GM10248 (cell line): ENCODE measurements around the gene EEF2K.

Experiments used
- CTCF ChIA-PET: fragments of 300-600 bp; sonication (Branson Sonifier 250); formaldehyde crosslinking; extraction: SDS; loops from one replicate; lab custom pipeline; 2021; ENCODE audit warnings: antibody characterized with exemption; lab: Yijun Ruan, JAX
- POLR2A ChIA-PET: fragments of 350-650 bp; sonication (Branson Sonifier 250); formaldehyde crosslinking; extraction: SDS; loops from one replicate; lab custom pipeline; 2020; ENCODE audit warnings: antibody characterized with exemption; lab: Yijun Ruan, JAX
- DNase-seq: peaks from one replicate; pipeline ENCODE4 v3.0.0; 2012; ENCODE audit errors: extremely low spot score
- TF ChIP-seq, protein P1 (sequence below): IDR thresholded peaks from 2 replicates; pipeline ENCODE4 v1.5.1; 2012; ENCODE audit warnings: mild to moderate bottlenecking, low read depth; ENCODE audit errors: extremely low read depth, missing control alignments, control extremely low read depth

The EEF2K gene

DNA sequence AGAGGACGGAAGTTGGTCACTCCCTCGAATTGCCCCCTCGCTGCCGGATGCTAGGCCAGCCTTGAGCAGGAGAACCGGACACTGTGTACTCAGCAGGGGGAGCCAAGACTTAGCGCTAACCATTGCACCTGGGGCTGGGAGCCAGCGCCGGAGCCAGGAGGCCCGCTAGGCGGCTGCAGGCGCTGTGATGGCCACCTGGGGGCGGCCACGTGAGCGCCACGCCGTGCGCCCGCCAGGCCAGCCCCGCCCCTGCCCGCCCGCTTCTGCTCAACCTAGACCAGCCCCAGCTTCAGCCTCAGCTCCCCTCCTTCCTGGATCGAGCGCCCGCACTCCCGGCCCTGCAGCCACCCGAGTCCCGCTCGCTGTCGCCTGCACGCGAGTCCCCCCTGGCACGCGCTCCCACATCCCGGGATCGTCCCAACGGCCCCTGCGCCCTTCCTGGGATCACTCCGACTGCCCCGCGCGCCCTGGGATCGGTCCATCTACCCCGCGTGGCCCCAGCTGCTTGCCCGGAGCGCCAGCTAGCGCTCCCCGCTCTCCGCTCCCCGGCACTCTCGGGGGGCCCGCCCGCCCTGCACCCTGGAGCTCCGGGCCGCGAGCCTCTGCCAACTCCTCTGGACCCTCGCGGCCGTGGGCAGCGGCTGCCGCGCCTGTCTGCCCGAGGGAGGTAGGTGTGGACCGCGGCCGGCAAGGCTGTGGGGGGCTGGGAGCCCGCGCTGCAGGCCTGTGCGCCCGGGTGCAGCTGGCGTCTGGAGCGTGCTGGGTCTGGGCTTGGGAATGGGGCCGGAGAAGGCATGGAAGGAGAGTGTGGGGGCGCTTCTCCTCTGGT is at the start of gene EEF2K:
EEF2K (plus strand) TSS at position 266 of the 829 bp plus-strand sequence. CDS start 19,452 bp downstream, outside the sequence.
- ChIA-PET CTCF (interaction anchor here (0.9 to 8.0 kb wide), 9 partner anchors 9 to 94 kb away, joined by 3 to 77 read pairs (median 10); partner anchors contain the start of gene POLR3E), POLR2A (interaction anchor here (1.9 kb wide), 1 partner anchor 11 kb away, joined by 16 read pairs; no protein-coding TSS in a partner anchor)
- peak; percentile 93 for DNase-seq
- TF ChIP-seq, protein P1, sequence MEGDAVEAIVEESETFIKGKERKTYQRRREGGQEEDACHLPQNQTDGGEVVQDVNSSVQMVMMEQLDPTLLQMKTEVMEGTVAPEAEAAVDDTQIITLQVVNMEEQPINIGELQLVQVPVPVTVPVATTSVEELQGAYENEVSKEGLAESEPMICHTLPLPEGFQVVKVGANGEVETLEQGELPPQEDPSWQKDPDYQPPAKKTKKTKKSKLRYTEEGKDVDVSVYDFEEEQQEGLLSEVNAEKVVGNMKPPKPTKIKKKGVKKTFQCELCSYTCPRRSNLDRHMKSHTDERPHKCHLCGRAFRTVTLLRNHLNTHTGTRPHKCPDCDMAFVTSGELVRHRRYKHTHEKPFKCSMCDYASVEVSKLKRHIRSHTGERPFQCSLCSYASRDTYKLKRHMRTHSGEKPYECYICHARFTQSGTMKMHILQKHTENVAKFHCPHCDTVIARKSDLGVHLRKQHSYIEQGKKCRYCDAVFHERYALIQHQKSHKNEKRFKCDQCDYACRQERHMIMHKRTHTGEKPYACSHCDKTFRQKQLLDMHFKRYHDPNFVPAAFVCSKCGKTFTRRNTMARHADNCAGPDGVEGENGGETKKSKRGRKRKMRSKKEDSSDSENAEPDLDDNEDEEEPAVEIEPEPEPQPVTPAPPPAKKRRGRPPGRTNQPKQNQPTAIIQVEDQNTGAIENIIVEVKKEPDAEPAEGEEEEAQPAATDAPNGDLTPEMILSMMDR, result peak; percentile 87

GRCh38 chr16:22161401-22161800 is 44.7 kb upstream of the EEF2K start:
- ChIA-PET POLR2A (no interaction called here), CTCF (no interaction called here)
- TF ChIP-seq, protein P1, result no peak
- no peak for DNase-seq

DNA sequence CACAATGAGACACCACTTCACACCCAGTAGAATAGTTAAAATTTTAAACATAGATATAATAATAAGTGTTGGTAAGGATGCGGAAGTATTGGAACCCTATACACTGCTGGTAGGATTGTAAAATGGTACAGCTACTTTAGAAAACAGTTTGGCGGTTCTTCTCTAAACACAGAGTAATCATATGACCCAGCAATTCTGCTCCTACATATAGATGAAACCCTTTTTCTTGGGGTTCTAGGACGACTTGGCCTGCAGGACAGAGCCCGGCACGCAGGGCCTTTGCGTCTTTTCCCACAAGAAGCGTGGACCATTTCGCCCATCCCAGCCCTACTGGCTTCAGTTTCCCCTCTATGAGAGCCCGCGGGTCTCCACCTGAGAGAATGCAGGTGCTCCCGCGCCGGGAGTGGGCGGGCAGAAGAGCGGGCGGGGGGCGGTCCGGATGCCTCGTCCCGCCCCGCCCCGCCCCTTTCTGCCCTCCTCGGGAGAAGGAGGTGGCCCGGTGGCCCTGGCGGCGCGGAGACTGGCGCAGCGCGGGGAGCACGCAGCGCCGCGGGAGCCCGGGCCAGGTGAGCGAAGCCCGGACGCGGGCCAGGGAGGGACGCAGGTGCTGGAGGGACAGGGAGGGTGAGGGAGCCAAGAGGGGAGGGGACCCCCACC is 44.0 kb upstream of the EEF2K start, which contains the start of gene SDR42E2:
SDR42E2 (plus strand) TSS at position 508 of the 657 bp plus-strand sequence. CDS start 3,077 bp downstream, outside the sequence.
- ChIA-PET CTCF (interaction anchor here (1.4 kb wide), 1 partner anchor 63 kb away, joined by 3 read pairs; no protein-coding TSS in a partner anchor), POLR2A (no interaction called here)
- TF ChIP-seq, protein P1, result no peak
- peak; percentile 45 for DNase-seq

DNA sequence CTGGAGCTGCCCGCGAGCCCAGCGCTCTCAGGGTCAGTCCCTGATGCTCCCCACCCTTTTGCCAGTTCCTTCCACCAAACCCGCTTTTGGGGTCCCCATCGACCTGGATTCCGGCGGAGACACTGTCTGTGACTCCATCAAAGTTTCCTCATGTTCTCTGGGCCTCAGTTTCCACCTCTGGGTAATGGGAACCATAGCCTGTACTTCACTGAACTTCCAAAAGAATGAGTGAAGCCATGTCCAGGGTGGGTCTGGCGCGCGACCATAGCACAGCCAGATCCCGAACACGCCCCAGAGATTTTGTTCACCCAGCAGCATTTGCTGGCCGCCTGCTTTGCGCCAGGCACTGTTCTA is 43.4 kb upstream of the EEF2K start:
- ChIA-PET POLR2A (no interaction called here), CTCF (interaction anchor here (1.4 kb wide), 1 partner anchor 64 kb away, joined by 3 read pairs; no protein-coding TSS in a partner anchor)
- TF ChIP-seq, protein P1, result no peak
- no peak for DNase-seq

DNA sequence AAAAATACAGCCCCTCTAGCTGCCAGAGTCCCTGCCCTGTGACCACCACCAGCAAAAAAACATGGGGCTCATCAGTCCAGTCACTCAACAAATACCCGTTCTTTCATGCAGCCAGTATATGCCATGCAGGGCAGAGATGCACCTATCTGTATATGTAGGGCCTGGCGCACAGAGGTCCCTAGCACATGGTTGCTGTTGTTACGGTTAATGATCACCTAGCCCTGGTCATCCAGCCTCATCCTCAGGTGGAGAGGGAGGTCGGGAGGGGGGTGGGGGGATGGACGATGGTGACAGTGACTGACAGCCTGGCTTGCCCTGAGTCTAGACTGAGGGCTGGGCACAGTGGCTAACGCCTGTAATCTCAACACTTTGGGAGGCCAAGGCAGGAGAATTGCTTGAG is 42.3 kb upstream of the EEF2K start:
- TF ChIP-seq, protein P1, result no peak
- POLR2A ChIA-PET, result no interaction called here
- no peak for DNase-seq
- CTCF ChIA-PET, result interaction anchor here (1.4 kb wide), 2 partner anchors 9 to 65 kb away, joined by 3 read pairs; no protein-coding TSS in a partner anchor

- TF ChIP-seq, protein P1, result no peak
- ChIA-PET POLR2A (no interaction called here), CTCF (interaction anchor here (0.6 to 1.4 kb wide), 3 partner anchors 10 to 87 kb away, joined by 3 to 4 read pairs (median 3); no protein-coding TSS in a partner anchor)
- DNase-seq, result no peak
Observed at GRCh38 chr16:22164482-22164881, 41.6 kb upstream of the EEF2K start.
